ENCODE results near the gene FERD3L. TPM values are rescaled to one million over a fixed set of nuclear protein-coding genes. Genes with fewer than 3 reads are reported as not detected.

Gene FERD3L
- total RNA-seq, 8 experiments from 2014 or later = 0.61 to 1.5 TPM; not detected in 6

DNA sequence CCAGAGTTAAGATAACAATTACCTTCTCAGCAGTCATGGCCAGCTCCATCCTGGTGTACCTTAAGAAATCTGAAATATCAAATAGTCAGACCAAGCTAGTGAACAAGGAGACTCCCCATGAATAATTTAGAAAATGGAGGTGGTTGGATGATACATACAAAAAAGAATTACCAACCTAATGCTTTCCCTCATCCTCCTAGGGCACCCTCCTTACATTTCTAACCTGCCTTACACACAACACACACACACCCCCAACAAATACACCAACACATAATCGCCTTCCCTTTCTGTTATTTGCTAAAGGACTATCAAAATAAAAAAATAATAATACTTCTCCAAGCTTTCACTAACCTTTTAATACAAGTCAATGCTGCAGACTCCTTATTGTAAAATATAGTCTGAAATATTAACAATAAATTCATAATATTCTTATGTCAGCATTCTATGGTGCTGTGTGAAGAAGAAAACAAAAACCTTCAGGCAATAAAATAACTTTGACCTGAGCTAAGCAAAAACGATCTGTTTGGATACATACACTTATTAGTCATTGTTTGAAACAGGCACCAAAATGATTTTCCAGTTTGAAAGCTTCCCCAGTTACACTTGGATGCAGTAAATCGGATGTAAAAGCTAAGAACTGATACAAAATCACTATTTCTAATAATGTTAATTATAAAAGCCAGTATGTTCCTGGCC lies 31.2 kb downstream of the FERD3L start:
- H3K4me3 ChIP-seq = peak overlapping the region in 1 of 5 donors; percentile 11
- WGBS, 10 experiments = 0 to 32% (median 7%) methylated on average over 1 to 3 of the region's 3 CpGs; no CpG with 5 or more reads in 1 of the 10 experiments
- peaks cover 3 to 6% of the 10 kb centered on the region in 2 donors for H3K4me1 ChIP-seq (replicated peaks in 1 of 2)
- H3K27ac ChIP-seq = no peak overlapping the region
- ATAC-seq (replicated peaks in 6 of 8) = no peak
- in situ Hi-C loops (cut with MboI; ENCODE audit: low pct_unique_long_range_greater_than_20kb in 2 of 9, low sequenced_read_pairs in 9 of 9, unreplicated experiment in 9 of 9) = loop anchor here in 4 of 9 experiments (25.0 kb wide), 4 partner anchors 323 to 752 kb away; no protein-coding TSS in a partner anchor

DNA sequence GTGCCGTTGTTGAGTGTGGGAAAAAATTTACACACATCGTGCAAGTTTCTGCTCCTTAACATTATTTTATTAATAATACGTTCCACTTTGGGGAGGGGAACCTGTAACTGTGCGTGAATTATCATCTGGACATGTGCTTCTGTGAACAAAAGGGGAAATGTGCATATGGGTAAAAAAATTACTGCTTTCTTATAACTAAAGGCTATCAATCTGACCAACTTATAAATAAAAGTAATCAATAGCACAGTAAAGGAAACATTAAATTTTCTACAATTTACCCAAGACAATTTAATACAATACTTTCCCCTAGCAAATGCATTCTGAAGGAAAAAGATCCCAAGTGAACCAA lies 32.2 kb downstream of the FERD3L start:
- WGBS, 10 experiments = 0 to 83% (median 8%) methylated on average over 1 to 4 of the region's 4 CpGs; no CpG with 5 or more reads in 1 of the 10 experiments
- in situ Hi-C loops (cut with MboI; ENCODE audit: low pct_unique_long_range_greater_than_20kb in 2 of 9, low sequenced_read_pairs in 9 of 9, unreplicated experiment in 9 of 9) = loop anchor here in 4 of 9 experiments (25.0 kb wide), 4 partner anchors 324 to 751 kb away; no protein-coding TSS in a partner anchor
- H3K27ac ChIP-seq = no peak overlapping the region
- H3K4me1 ChIP-seq (replicated peaks in 1 of 2) = peaks cover 3 to 4% of the 10 kb centered on the region in 2 donors
- no peak overlapping the region for H3K4me3 ChIP-seq
- ATAC-seq (replicated peaks in 6 of 8) = no peak

DNA sequence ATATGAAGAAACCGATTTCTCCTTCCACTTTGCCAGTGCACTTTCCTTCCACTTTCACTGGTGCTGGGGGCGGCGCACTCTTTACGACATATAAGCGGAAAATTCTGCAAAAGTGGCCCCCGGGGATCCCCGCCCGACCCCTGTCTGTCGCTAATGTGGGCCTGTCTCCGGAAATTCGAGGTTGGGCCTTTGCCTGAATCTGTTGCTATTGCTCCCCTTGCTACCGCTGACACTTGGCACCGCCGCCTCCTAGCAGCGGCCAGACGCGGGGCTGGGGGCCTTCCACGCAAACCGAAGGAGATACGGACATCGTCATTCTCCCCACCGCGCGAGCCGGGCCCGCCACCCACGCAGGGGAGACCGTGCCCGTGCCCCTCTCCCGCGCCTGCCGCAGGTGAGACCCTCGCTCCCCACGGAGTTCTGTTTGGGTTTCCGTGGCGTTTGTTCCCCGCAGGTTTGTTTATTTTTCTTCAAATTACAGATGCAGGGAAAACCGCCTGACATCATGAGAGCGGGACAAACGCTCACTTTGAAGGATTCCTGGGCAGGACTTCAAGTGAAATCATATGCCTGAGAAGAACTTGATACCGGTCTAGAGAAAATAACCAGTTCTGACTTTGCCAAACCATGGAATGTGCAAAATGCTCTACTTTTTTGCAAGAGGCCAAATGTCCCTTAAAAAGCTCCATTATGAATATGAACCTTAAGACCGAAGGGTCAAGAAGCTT lies 32.8 kb downstream of the FERD3L start:
- no peak overlapping the region for H3K4me3 ChIP-seq
- peak in 1 of 8 experiments; percentile 1 for ATAC-seq (replicated peaks in 6 of 8)
- in situ Hi-C loops (cut with MboI; ENCODE audit: low pct_unique_long_range_greater_than_20kb in 2 of 9, low sequenced_read_pairs in 9 of 9, unreplicated experiment in 9 of 9) = loop anchor here in 4 of 9 experiments (25.0 kb wide), 4 partner anchors 325 to 750 kb away; no protein-coding TSS in a partner anchor
- 0 to 23% (median 3%) methylated on average over 1 to 32 of the region's 42 CpGs for WGBS, 10 experiments
- peaks cover 5 to 10% of the 10 kb centered on the region in 2 donors for H3K4me1 ChIP-seq (replicated peaks in 1 of 2)
- no peak overlapping the region for H3K27ac ChIP-seq

DNA sequence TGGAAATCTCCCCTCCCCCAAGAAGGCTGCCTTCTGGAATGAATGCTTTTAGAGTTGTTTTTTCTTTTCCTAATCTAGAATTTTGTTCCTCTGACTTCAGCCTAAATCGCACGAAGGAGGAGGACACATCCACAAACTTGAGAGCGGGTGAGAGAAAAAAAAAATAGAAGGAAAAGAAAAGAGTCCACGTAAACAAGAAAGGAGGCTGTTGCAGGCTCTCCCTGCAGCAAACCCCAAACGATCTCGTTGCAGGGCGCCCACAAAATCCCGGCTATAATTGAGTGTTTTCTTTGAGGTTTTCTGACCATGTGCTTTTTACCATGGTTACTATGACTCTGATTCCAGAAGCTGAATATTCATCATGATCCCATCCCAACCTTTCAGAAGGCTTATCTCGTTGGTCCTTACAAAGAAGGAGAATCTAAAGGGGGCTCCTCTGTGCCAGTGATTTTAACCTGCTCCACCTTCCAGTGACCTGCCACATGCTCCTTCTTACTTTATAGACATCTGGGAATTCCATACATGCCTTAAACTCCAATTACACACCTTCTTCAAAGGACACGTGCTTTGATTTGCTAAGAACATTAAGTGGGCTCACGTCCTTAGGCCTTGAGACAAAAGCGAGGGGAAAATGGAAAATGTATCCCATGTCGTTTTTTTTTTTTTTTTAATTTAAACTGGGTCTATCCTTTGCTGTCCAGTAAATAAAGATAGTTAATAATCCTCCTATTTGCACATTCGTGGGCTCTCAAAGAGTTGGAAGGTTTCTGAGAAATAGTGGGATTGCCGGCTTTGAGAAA lies 33.5 kb downstream of the FERD3L start:
- peaks cover 5 to 17% of the 10 kb centered on the region in 2 donors for H3K4me1 ChIP-seq (replicated peaks in 1 of 2)
- no peak overlapping the region for H3K27ac ChIP-seq
- H3K4me3 ChIP-seq = no peak overlapping the region
- WGBS, 10 experiments = 1 to 31% (median 13%) methylated on average over 5 to 15 of the region's 15 CpGs
- in situ Hi-C loops (cut with MboI; ENCODE audit: low pct_unique_long_range_greater_than_20kb in 2 of 9, low sequenced_read_pairs in 9 of 9, unreplicated experiment in 9 of 9) = loop anchor here in 4 of 9 experiments (25.0 kb wide), 4 partner anchors 326 to 749 kb away; no protein-coding TSS in a partner anchor
- peak in 3 of 8 experiments; percentile 1 to 4 (median 2) for ATAC-seq (replicated peaks in 6 of 8)

DNA sequence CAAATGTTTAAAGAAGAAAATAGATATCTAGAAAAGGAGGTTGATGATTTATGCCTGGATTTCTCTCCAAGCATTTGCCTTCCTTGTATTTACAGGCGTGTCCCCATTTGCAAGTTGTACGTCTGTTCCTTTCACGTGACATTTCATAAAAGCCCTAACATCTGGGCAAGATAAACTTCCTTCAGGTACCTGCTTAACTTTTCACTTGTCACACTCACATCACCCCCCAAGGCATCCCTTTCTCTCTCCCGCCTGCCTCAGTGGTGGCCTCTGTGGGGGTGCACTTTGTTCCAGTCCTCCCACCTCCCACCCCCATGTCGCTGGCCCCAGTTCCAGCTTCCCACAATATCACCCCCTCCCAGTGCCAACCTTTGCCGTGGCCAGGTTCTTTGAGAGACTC lies 34.4 kb downstream of the FERD3L start:
- Histone ChIP-seq H3K4me3 (no peak overlapping the region), H3K4me1 (replicated peaks in 1 of 2) (peaks cover 2 to 23% of the 10 kb centered on the region in 2 donors), H3K27ac (no peak overlapping the region)
- WGBS, 10 experiments = 0 to 19% (median 14%) methylated on average over 1 to 4 of the region's 6 CpGs; no CpG with 5 or more reads in 4 of the 10 experiments
- in situ Hi-C loops (cut with MboI; ENCODE audit: low pct_unique_long_range_greater_than_20kb in 2 of 9, low sequenced_read_pairs in 9 of 9, unreplicated experiment in 9 of 9) = loop anchor here in 4 of 9 experiments (25.0 kb wide), 4 partner anchors 327 to 748 kb away; no protein-coding TSS in a partner anchor
- peak in 2 of 8 experiments; percentile 1 to 2 for ATAC-seq (replicated peaks in 6 of 8)

DNA sequence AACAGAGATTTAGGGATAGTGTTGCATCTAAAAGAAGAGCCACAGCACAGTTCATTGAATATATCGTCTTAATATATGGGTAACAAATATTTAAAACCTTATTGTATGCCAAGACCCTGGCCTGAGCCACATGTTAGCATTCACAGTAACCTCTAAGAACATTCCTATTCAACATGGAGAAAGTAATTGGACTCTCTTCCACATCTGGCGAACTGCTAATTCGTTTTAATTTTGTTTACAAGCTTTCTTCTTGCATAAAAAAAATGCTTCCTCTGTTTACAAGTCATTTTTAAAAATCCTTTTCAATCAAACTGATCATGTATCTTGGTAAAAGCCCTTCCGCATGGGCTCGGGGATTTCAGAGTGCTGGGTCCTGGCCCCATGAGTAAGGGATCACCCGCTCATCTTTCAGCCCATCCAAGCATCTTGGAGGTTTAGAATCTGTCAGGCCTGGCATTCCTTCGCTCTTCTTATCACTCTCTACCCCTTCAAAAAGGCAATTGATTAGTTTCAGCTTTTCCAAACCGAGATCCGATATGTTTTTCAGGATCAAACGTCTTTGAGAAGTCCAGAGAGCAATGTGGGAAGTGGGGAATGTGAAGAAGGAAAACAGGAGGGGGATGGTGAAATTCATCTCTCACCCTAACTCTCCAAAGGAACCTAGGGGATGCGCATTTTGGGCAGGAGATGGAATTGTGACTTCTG lies 35.0 kb downstream of the FERD3L start:
- 12 to 41% (median 28%) methylated on average over 2 to 11 of the region's 11 CpGs for WGBS, 10 experiments
- in situ Hi-C loops (cut with MboI; ENCODE audit: low pct_unique_long_range_greater_than_20kb in 2 of 9, low sequenced_read_pairs in 9 of 9, unreplicated experiment in 9 of 9) = loop anchor here in 4 of 9 experiments (25.0 kb wide), 4 partner anchors 327 to 748 kb away; no protein-coding TSS in a partner anchor

DNA sequence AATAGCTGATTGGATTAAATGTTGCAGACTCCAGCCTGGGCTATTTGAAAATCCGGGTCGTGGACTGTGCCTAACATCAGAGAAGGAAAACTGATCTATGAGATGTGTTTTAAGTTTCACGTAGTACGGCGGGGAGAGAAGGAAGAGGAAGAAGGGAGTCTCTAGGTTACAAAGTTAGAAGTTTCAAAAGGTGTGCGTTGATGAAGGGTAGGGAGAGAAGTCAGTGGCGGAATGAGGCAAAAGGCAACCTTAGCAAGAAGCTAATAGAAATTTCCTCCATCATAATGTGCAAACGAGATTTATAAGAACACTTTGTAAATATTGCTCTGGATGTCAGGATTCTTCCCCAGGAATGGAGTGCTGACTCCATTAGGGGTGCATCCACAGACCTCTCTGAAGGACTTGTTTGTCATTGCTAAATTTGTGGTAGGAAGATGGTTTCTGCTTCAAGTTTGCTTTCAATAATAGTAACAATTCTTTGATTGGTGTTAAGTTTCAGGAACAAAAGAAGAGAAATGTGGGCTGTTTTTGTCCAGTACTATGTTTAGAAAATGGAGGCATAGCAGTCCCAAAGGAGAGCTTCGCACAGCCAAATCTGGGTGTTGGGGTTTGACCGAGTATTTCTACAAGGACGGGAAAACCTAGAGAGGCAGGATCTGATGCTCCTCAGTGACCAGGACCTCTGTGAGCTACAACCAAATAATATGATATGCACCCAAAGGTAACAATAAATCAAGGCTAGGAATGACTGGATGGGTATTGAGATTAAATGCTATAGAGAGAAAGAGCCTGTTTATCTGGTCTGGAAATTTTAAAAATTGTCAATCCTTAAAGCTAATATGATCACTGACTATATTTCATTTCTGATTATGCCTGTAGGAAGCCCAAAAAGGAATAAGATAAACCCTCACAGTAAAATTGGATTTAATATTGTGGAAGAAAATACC lies 35.9 kb downstream of the FERD3L start:
- Histone ChIP-seq H3K4me1 (replicated peaks in 1 of 2) (peaks cover 2 to 23% of the 10 kb centered on the region in 2 donors), H3K4me3 (no peak overlapping the region), H3K27ac (no peak overlapping the region)
- WGBS, 10 experiments = 14 to 60% (median 21%) methylated on average over 5 to 9 of the region's 11 CpGs; no CpG with 5 or more reads in 2 of the 10 experiments
- in situ Hi-C loops (cut with MboI; ENCODE audit: low pct_unique_long_range_greater_than_20kb in 2 of 9, low sequenced_read_pairs in 9 of 9, unreplicated experiment in 9 of 9) = loop anchor here in 4 of 9 experiments (25.0 kb wide), 4 partner anchors 328 to 747 kb away; no protein-coding TSS in a partner anchor
- ATAC-seq (replicated peaks in 6 of 8) = no peak

More for the DNA sequence above, 35.0 kb downstream of the FERD3L start:
- Histone ChIP-seq H3K4me3 (no peak overlapping the region), H3K27ac (no peak overlapping the region), H3K4me1 (replicated peaks in 1 of 2) (peaks cover 2 to 23% of the 10 kb centered on the region in 2 donors)
- ATAC-seq (replicated peaks in 6 of 8) = no peak

DNA sequence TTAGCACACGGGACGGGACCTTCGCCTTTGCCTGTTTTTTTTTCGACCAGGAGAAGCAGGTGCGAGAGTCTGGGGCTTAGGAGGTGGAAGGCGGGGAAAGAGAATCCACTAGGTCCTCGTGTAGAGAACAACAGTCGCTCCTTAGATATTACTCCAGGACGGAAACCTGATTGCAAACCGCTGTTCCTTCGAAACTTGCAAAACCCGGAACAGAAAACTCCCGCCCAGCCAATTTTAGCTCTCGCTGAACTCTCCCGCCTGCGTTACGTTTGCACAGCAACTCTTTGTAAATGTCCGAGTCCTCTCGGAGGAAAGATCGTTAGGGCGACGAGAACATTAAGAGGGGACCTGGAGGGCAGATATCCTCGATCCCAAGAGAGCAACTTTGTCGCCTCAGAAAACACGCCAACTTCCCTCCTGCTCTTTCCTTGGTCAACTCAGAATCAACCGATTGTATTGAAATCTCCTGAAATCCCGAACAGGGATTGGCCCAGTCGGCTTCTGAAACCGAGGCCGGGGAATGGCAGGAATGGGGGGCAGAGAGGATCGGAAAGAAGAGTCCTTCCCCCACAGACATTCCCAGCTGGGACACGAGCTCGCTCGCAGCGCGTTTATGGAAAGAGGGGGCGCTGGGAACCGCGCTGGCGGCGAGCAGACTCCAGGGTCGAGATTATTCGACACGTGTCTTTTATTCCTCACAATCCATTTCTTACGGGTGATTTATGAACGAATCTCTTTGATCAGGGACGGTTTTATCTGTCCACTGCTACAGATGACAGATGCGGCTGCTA lies 37.7 kb downstream of the FERD3L start:
- Histone ChIP-seq H3K4me1 (replicated peaks in 1 of 2) (peaks cover 2 to 23% of the 10 kb centered on the region in 2 donors), H3K4me3 (peak overlapping the region in 3 of 5 donors; percentile 9 to 16 (median 13)), H3K27ac (no peak overlapping the region)
- peak in 4 of 8 experiments; percentile 8 to 45 (median 27) for ATAC-seq (replicated peaks in 6 of 8)
- 0 to 3% (median 0%) methylated on average over 1 to 35 of the region's 48 CpGs for WGBS, 10 experiments
- in situ Hi-C loops (cut with MboI; ENCODE audit: low pct_unique_long_range_greater_than_20kb in 2 of 9, low sequenced_read_pairs in 9 of 9, unreplicated experiment in 9 of 9) = loop anchor here in 4 of 9 experiments (25.0 kb wide), 4 partner anchors 330 to 745 kb away; no protein-coding TSS in a partner anchor

DNA sequence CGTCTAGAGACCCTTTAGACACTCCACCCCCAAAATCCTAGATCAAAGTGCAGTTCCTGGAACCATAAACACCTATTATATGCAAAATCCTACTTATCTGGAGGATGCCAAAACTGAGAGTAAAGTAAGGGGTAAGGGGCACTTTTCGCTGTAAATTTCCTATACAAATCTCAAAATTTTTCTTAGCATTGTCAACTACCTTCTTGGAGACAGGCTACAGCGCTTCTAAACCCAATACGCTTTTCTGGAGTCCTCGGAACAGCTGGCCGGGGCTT lies 38.2 kb downstream of the FERD3L start:
- ATAC-seq (replicated peaks in 6 of 8) = peak in 1 of 8 experiments; percentile 0
- in situ Hi-C loops (cut with MboI; ENCODE audit: low pct_unique_long_range_greater_than_20kb in 2 of 9, low sequenced_read_pairs in 9 of 9, unreplicated experiment in 9 of 9) = loop anchor here in 4 of 9 experiments (25.0 kb wide), 4 partner anchors 330 to 745 kb away; no protein-coding TSS in a partner anchor
- Histone ChIP-seq H3K4me1 (replicated peaks in 1 of 2) (peaks cover 2 to 23% of the 10 kb centered on the region in 2 donors), H3K4me3 (peak overlapping the region in 1 of 5 donors; percentile 13), H3K27ac (no peak overlapping the region)
- 0 to 7% (median 0%) methylated on average over 1 to 6 of the region's 6 CpGs; no CpG with 5 or more reads in 2 of the 10 experiments for WGBS, 10 experiments

DNA sequence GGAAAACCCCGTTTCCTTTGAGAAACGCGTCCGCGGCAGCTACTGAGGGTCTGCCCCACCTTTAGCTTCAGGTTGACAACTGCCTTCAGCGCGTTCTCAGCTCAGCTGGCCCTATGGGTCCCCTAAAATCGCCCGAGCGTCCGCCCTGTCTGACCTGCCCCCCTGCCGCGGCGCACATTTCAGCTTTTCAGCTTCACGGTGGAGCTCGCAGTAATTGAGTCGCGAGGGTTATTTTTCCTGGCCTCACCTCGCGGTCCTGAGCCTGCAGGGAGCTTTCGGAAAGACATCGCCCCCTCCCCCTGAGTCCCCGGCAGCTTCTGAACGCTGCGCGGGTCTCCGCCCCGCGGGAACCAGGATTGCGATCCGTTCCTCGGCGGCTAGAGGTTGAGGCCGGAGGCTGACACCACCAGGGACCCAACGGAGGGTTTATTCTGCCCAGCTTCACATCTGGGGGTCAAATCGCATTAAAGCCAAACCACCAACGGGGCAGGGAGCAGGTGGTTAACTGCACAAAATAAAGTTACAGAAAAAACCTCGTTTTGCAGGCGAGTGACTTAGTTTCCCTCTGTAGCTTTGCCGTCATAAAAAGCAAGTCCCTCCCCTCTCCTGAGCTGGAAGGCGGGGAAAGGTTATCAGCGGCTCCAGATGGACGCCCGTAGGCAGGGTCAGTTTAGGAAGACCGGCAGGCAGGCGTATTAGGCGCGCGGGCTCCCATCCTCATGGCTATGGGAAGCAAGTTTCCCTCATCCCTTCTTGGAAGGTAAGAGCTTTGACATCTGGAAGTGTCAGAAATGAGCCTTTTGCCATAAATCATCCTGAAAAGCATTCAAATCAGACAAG lies 38.8 kb downstream of the FERD3L start:
- 0 to 3% (median 0%) methylated on average over 2 to 36 of the region's 49 CpGs; no CpG with 5 or more reads in 3 of the 10 experiments for WGBS, 10 experiments
- in situ Hi-C loops (cut with MboI; ENCODE audit: low pct_unique_long_range_greater_than_20kb in 2 of 9, low sequenced_read_pairs in 9 of 9, unreplicated experiment in 9 of 9) = loop anchor here in 4 of 9 experiments (25.0 kb wide), 4 partner anchors 331 to 744 kb away; no protein-coding TSS in a partner anchor
- ATAC-seq (replicated peaks in 6 of 8) = peak in 3 of 8 experiments; percentile 7 to 8 (median 7)
- H3K27ac ChIP-seq = no peak overlapping the region
- H3K4me1 ChIP-seq (replicated peaks in 1 of 2) = peaks cover 2 to 23% of the 10 kb centered on the region in 2 donors
- no peak overlapping the region for H3K4me3 ChIP-seq

All from motor neuron (in vitro differentiated cells).